ENCODE results near the gene CREM.

Gene CREM

GRCh38 chr10:35136263-35136815, 9.7 kb downstream of the CREM start:
- DNase-seq: no peak

- DNase-seq: no peak
These were observed 13.5 kb downstream of the CREM start for GRCh38 chr10:35140126-35140525.

- no peak for DNase-seq
These were observed 14.1 kb downstream of the CREM start for GRCh38 chr10:35140727-35141126.

GRCh38 chr10:35150308-35150707, 23.7 kb downstream of the CREM start:
- no peak for DNase-seq

GRCh38 chr10:35152992-35153391, 26.3 kb downstream of the CREM start:
- no peak for DNase-seq

GRCh38 chr10:35153716-35154115, 27.1 kb downstream of the CREM start:
- DNase-seq: no peak

GRCh38 chr10:35160743-35161142, 34.1 kb downstream of the CREM start:
- no peak for DNase-seq

GRCh38 chr10:35161906-35162305, 35.3 kb downstream of the CREM start:
- DNase-seq: no peak

- DNase-seq: no peak
These were observed 38.5 kb downstream of the CREM start for GRCh38 chr10:35165136-35165535.

GRCh38 chr10:35165811-35166210, 39.2 kb downstream of the CREM start:
- no peak for DNase-seq

GRCh38 chr10:35166607-35167006, 40.0 kb downstream of the CREM start:
- DNase-seq: no peak

GRCh38 chr10:35167342-35167741, 40.7 kb downstream of the CREM start:
- no peak for DNase-seq

GRCh38 chr10:35172146-35172545, 45.5 kb downstream of the CREM start:
- DNase-seq: no peak

GRCh38 chr10:35172574-35172973, 45.9 kb downstream of the CREM start:
- no peak for DNase-seq

GRCh38 chr10:35178331-35178730, 51.7 kb downstream of the CREM start:
- DNase-seq: no peak

GRCh38 chr10:35182631-35183510, 56.2 kb downstream of the CREM start:
- no peak for DNase-seq

GRCh38 chr10:35184527-35185171, 58.0 kb downstream of the CREM start:
- no peak for DNase-seq

GRCh38 chr10:35185260-35186034, 58.8 kb downstream of the CREM start:
- no peak for DNase-seq

GRCh38 chr10:35188954-35189353, 62.3 kb downstream of the CREM start:
- no peak for DNase-seq

GRCh38 chr10:35191523-35191922, 64.9 kb downstream of the CREM start:
- no peak for DNase-seq

- DNase-seq: no peak
These were observed 66.1 kb downstream of the CREM start for GRCh38 chr10:35192645-35193249.

- no peak for DNase-seq
These were observed 67.8 kb downstream of the CREM start for GRCh38 chr10:35194471-35194870.

- DNase-seq: peak in 5 of 6 experiments; percentile 27 to 76 (median 66)
These were observed 68.3 kb downstream of the CREM start for GRCh38 chr10:35194906-35195305.
